ENCODE data around the gene INTS3. TPM values are rescaled to one million over a fixed set of nuclear protein-coding genes. Genes with fewer than 3 reads are reported as not detected.

Gene INTS3, protein sequence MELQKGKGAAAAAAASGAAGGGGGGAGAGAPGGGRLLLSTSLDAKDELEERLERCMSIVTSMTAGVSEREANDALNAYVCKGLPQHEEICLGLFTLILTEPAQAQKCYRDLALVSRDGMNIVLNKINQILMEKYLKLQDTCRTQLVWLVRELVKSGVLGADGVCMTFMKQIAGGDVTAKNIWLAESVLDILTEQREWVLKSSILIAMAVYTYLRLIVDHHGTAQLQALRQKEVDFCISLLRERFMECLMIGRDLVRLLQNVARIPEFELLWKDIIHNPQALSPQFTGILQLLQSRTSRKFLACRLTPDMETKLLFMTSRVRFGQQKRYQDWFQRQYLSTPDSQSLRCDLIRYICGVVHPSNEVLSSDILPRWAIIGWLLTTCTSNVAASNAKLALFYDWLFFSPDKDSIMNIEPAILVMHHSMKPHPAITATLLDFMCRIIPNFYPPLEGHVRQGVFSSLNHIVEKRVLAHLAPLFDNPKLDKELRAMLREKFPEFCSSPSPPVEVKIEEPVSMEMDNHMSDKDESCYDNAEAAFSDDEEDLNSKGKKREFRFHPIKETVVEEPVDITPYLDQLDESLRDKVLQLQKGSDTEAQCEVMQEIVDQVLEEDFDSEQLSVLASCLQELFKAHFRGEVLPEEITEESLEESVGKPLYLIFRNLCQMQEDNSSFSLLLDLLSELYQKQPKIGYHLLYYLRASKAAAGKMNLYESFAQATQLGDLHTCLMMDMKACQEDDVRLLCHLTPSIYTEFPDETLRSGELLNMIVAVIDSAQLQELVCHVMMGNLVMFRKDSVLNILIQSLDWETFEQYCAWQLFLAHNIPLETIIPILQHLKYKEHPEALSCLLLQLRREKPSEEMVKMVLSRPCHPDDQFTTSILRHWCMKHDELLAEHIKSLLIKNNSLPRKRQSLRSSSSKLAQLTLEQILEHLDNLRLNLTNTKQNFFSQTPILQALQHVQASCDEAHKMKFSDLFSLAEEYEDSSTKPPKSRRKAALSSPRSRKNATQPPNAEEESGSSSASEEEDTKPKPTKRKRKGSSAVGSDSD
- total RNA-seq, result 29.8 TPM

DNA sequence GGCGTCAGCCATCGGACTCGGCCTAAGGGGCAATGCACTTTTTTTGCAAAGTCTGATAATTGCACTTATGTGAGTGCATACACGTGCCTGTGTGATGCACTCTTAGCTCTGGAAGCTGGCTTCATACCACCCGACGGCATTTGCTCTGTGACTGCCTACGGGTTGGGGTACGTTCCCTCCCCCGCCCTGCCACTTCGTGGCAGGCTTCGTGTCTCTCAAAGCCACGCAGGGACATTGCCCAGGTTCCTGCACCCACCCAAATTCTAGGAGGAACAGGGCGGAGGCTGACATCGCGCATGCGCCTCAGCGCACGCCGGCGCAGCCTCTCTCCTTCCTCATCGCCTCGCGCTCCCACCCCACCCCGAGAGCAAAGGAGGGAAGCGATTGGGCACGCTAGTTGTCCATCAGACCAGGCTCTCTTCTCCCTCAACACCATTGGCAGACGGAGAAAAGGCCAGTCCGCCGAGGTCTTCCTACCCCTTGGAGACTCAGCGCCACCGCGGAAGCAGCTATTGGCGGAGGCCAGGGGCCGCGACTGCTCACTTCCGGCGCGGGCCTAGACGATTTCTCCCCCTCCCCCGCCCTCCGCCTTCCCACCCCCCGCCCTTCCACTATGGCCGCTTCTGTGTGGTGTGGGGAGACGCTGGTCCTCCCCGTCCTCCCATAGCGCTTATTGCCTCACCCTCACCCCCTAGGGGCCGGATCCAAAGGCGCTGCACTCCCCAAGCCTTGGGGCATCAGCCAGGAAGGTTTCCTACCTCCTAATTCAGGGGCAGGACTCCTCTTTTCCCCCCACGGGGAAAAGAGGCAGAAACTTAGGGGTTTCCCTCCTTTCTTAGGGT lies at the start of gene INTS3:
TSS of gene INTS3 (plus strand) at position 588 of the 842 bp plus-strand sequence. CDS start 585 bp downstream, outside the sequence.
- peak; percentile 70 for FAIRE-seq
- DNase-seq (ENCODE audit: low spot score in 2 of 2), result peak; percentile 86 to 96

DNA sequence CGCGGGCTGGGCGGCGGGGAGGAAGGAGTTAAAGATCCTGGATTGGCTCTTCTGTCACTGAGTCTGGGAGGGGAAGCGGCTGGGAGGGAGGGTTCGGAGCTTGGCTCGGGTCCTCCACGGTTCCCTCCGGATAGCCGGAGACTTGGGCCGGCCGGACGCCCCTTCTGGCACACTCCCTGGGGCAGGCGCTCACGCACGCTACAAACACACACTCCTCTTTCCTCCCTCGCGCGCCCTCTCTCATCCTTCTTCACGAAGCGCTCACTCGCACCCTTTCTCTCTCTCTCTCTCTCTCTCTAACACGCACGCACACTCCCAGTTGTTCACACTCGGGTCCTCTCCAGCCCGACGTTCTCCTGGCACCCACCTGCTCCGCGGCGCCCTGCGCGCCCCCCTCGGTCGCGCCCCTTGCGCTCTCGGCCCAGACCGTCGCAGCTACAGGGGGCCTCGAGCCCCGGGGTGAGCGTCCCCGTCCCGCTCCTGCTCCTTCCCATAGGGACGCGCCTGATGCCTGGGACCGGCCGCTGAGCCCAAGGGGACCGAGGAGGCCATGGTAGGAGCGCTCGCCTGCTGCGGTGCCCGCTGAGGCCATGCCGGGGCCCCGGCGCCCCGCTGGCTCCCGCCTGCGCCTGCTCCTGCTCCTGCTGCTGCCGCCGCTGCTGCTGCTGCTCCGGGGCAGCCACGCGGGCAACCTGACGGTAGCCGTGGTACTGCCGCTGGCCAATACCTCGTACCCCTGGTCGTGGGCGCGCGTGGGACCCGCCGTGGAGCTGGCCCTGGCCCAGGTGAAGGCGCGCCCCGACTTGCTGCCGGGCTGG lies 49.1 kb upstream of the INTS3 start, which contains the start of gene NPR1:
TSS of gene NPR1 (plus strand) at position 170 of the 818 bp plus-strand sequence. CDS start at position 591, 421 bp downstream.
- no peak for FAIRE-seq
- peak; percentile 52 to 64 for DNase-seq (ENCODE audit: low spot score in 2 of 2)

DNA sequence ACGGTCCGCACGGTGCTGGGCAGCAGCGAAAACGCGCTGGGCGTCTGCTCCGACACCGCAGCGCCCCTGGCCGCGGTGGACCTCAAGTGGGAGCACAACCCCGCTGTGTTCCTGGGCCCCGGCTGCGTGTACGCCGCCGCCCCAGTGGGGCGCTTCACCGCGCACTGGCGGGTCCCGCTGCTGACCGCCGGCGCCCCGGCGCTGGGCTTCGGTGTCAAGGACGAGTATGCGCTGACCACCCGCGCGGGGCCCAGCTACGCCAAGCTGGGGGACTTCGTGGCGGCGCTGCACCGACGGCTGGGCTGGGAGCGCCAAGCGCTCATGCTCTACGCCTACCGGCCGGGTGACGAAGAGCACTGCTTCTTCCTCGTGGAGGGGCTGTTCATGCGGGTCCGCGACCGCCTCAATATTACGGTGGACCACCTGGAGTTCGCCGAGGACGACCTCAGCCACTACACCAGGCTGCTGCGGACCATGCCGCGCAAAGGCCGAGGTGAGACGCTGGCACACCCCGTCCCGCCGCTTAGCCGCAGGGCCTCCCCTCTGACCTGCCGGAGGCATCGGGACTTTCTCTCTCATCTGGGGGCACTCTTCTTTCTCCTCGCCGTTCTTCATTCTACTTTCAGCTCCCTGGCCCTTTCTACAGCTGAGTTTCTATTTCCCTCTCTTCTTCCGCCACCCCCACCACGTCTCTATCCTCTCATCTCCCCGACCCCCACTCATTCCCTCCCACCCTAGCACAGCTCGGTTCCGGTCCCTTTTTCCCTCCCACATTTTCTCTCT lies 48.3 kb upstream of the INTS3 start:
- no peak for DNase-seq (ENCODE audit: low spot score in 2 of 2)
- FAIRE-seq, result no peak

DNA sequence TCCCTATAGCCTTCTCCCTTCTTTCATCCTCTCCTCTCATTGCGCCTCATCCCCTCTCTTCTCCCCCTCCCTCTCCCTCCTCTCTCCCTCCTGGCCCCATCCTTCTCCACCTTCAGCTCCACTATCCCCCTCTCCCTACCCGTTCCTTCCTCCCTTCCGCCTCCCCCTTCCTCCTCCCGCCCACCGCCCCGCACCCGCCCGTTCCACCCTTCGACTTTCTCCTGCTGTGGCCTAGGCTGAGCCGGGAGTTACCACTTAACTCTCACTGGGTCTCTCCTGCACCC lies 47.8 kb upstream of the INTS3 start:
- DNase-seq (ENCODE audit: low spot score in 2 of 2) (no peak), FAIRE-seq (no peak)

DNA sequence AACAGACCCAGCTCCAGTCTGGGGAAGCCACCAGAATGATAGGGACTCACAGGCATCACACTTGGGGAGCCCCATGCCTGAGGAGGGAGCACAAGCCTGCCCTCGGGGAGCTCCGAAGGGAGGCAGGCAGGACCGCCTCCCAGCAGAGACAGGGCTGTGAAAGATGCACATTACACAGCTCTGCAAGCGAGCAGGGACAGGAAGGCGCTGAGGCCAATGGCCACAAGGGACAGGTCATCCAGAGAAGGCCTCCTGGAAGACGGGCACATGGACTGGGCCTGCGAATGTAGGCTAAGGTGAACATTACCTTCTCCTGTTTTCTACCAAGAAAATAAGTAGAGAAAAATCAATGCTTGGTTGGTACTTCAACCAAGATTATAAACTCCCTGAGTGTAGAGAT lies 45.1 kb upstream of the INTS3 start:
- DNase-seq (ENCODE audit: low spot score in 2 of 2) (no peak), FAIRE-seq (no peak)

DNA sequence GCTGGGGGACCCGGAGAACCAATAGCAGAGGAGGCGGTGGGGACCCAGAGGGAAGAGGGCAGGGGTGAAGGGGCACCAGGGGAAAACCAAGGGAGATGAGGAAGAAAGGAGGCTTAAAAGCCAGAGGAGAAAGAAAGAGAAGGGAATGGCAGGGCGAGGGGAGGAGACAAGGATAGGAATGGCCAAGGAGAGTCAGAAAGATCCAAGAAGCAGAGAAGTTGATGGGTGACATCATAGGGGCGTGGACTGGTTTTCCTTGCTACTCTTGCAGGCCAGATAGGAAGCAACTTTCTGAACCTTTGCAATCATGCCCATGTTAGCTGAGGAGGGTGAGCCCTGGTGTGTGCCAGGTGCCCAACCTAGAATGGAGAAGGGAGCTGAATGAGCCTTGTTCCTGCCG lies 44.0 kb upstream of the INTS3 start:
- no peak for FAIRE-seq

DNA sequence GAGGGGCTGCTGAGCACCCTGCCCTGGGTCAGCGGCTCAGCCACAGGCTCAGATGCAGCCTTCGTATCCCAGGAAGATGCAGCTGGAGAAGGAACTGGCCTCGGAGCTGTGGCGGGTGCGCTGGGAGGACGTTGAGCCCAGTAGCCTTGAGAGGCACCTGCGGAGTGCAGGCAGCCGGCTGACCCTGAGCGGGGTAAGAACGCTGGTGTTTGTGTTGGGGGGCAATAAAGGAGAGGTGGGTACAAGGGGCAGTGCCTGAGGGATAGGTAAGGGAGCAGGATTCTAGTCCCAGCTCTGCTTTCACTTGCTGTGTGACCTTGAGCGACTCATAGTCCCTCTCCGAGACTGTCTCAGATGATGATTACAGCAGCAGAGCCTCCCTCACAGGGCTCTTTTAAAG lies 43.0 kb upstream of the INTS3 start:
- no peak for FAIRE-seq
- no peak for DNase-seq (ENCODE audit: low spot score in 2 of 2)

More for the DNA sequence above, 44.0 kb upstream of the INTS3 start:
- no peak for DNase-seq (ENCODE audit: low spot score in 2 of 2)

DNA sequence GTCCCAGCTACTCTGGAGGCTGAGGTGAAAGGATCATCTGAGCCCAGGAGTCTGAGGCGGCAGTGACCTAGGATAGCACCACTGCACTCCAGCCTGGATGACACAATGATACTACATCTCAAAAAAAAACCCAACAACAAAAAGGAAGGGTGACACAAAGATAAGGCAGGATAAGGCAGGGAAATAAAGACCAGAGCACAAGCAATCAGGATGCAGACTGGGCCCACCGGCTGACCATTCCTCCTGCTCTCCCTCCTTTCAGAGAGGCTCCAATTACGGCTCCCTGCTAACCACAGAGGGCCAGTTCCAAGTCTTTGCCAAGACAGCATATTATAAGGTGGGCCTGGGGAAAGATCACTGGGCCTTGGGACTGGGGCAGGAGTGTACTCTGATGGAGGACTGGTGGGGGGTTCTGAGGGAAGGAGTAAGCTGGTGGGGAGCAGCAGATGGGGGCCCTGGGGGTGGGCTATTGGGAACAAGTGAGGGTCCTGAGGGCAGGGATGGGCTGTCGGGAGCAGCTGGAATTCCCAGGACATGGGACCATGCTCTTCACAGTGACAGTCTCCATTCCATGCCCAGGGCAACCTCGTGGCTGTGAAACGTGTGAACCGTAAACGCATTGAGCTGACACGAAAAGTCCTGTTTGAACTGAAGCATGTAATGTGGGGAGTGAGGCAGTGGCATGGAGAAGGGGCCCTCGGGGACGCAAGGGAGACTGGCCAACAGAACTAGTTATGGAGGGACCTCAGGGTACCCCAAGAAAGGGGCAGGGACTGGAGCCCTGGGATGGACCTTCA lies 42.1 kb upstream of the INTS3 start:
- DNase-seq (ENCODE audit: low spot score in 2 of 2) (no peak), FAIRE-seq (no peak)

DNA sequence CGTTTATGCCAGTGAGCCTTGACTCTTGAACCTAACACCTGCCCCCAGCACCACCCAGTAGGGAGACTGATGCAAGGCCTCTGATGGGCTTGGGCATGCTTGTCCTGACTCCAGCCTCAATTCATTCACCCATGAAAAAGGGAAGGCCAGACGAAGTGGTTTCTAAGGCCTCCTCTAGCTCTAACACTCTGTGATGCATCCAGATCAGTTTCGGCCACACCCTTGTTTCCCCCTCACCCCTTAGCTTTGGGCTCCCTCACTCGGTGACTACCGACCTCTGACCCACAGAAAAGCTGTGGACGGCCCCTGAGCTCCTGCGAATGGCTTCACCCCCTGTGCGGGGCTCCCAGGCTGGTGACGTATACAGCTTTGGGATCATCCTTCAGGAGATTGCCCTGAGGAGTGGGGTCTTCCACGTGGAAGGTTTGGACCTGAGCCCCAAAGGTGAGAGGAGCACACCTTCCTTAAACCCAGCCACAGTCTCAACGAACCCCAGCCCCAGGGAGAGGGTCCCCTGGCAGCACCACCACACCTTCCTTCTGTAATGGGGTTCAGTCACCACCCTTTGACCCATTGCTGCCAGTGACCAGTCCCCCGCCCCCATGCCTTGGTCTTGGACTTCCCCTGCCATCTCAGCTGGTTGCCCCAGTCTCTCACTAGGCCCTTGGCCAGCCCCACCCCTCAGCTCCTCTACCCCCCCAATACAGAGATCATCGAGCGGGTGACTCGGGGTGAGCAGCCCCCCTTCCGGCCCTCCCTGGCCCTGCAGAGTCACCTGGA lies 40.3 kb upstream of the INTS3 start:
- FAIRE-seq (no peak), DNase-seq (ENCODE audit: low spot score in 2 of 2) (no peak)

DNA sequence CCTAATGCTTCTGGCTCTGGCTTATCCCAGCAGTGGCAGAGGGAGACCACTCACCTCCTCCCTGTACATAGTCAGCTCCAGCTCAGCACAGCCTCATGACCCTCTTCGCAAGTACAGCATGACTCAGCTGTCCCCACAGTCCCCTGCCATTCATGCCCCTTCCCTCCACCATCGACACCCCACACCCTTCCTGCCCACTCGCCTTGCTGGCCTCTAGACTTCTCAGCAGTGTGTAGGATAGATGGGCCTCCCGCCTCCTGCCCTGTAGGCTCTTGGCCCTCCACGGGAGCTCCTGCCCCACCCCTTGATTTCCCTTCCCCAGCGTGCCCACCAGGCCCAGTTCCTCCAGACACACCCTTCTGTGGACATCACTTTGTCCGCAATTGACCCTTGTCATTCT lies 39.6 kb upstream of the INTS3 start:
- FAIRE-seq, result no peak
- no peak for DNase-seq (ENCODE audit: low spot score in 2 of 2)

DNA sequence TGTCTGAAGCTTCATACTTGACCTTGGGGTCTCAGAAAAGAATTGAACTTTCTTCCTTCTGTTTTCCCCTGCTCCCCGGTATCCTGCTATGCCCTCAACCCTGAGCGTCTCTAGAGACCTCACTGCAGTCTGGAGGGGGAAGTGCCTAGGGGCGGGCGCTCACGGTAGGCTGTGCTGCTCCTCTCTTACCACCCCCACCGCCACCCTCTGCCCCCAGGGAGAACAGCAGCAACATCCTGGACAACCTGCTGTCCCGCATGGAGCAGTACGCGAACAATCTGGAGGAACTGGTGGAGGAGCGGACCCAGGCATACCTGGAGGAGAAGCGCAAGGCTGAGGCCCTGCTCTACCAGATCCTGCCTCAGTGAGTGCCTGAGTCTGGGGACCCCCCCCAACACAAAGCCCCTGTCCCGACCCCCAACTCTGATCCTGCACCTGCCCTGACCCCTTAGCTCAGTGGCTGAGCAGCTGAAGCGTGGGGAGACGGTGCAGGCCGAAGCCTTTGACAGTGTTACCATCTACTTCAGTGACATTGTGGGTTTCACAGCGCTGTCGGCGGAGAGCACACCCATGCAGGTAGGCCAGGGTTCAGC lies 39.0 kb upstream of the INTS3 start:
- DNase-seq (ENCODE audit: low spot score in 2 of 2), result no peak
- FAIRE-seq, result no peak

DNA sequence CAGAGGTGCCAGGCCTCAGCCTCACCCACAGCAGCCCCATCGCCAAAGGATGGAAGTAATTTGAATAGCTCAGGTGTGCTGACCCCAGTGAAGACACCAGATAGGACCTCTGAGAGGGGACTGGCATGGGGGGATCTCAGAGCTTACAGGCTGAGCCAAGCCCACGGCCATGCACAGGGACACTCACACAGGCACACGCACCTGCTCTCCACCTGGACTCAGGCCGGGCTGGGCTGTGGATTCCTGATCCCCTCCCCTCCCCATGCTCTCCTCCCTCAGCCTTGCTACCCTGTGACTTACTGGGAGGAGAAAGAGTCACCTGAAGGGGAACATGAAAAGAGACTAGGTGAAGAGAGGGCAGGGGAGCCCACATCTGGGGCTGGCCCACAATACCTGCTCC lies 34.4 kb upstream of the INTS3 start:
- FAIRE-seq, result no peak

DNA sequence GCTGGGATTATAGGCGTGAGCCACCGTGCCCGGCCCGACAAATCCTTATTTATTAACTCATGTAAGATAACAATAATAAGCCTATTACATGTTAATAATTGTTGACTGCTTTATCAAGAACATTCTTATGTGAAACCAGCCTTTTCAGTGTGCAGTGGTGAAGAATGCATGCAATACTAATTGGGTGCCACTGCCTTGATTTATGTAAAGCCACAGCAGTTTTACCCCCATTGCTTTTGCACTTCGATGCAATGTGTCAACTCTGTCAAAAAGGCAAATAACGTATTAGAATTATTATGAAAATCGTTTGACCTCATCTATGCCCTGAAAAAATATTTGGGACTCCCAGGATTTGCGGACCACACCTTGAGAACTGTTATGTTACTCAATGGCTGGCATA lies 31.1 kb upstream of the INTS3 start:
- FAIRE-seq (no peak), DNase-seq (ENCODE audit: low spot score in 2 of 2) (no peak)

More for the DNA sequence above, 34.4 kb upstream of the INTS3 start:
- DNase-seq (ENCODE audit: low spot score in 2 of 2), result no peak

DNA sequence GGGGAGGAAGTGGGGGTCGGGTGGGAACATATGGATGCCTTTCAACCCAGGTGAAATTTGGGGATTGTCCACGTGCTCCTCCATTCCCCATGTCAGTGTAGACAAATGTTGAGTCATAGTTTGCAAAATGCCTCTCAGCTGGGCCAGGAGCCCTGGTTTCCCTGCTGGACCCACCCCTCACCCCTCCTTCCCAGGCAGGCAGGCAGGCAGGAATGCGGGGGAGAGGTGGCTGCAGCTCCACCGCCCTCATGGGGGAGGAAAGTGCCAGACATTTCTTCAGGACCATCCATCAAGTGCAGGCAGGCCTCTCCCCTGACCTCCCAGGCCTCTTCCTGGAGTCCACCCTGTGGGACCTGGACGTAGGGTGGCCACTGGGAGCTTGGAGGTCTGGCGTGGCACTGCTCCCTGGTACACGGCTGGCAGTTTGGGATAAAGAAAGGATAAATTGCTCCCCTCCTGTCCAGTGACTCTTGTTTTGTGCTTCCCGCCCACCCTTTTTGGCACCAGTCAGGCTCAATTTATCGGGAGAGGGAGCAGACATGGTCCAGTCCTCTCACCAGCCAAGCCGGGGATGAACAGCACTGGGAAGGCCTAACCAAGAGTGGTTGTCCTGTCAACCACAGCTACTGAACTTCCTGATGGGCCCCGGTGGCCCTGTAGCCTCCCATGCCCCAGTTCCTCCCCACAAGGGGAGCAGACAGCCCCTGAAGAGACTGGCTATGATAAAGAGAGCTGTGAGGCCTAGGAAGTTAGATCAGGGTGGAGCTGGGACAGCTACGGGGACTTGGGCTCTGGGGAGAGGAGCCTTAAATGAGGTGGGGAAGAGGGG lies 30.4 kb upstream of the INTS3 start:
- FAIRE-seq (no peak), DNase-seq (ENCODE audit: low spot score in 2 of 2) (no peak)

DNA sequence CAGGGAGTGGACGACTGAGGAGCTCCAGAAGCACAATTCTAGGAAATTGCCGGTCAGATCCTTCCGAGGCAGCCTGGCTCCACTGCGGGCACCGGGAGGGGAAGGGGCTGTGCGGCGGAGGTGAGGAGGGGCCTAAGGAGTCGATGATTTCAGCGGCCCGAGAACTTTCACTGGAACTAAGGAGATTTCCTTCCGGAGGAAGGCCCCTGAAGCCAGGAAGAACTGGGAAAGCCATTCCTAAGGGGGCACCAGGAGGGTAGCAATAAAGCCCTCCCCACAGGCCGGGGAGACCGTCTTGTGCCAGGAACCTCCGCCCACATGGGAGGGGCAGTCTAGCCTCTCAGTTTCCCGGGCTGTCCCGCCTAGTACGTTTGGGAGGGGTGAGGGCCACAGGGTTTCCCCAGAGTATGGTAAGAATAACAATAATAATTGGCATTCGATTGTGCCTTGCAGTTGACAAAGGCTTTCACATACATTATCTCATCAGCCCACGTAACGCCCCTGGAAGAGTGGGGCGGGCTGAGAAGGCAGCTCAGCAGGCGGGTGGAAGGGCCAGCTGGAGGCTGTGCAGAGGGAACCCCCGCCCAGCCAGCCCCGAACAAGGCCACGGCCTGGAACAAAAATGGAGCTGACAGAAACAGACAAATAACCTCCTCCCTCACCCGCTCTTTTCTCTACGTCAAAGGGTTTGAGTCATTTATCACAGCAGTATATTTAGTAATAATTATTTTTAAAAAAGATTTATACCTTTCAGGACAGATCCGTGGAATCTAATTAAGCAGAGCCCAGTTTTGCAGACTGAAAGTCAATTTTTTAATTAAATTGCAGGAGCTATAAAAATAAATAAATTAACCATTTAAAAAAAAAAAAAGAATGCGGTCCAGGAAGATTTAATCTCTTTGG lies 29.6 kb upstream of the INTS3 start:
- no peak for FAIRE-seq
- peak; percentile 5 to 32 for DNase-seq (ENCODE audit: low spot score in 2 of 2)
